PC-9 (cell line): ENCODE data around the gene APOC3. TPM values are rescaled to one million over a fixed set of nuclear protein-coding genes. Genes with fewer than 3 reads are reported as not detected.

ENCODE experiments used
- Bru-seq: library from RNA; stranded (reverse); fragments of 400-500 nt; gene quantifications from one replicate; lab custom pipeline; 2021; lab: Mats Ljungman, UMichigan
- BruChase-seq, 2 experiments: library from RNA; stranded (reverse); fragments of 400-500 nt; gene quantifications; one replicate each; lab custom pipeline; 2021; lab: Mats Ljungman, UMichigan
- BruUV-seq: library from RNA; stranded (reverse); fragments of 400-500 nt; replicated peaks from 2 replicates; lab custom pipeline; 2021; lab: Mats Ljungman, UMichigan
- CTCF ChIA-PET: fragments of 300-600 bp; sonication (Branson Sonifier 250); formaldehyde crosslinking; loops from one replicate; lab custom pipeline; 2022; ENCODE audit warnings: antibody characterized with exemption; lab: Charles Lee
- POLR2A ChIA-PET: fragments of 300-600 bp; sonication (Branson Sonifier 250); formaldehyde crosslinking; loops from one replicate; lab custom pipeline; 2022; ENCODE audit warnings: antibody characterized with exemption; ENCODE audit not compliant: unreplicated experiment; lab: Charles Lee
- DNase-seq, 2 experiments: peaks; one replicate each; pipeline versions ENCODE4 v3.0.0 to v3.0.0-alpha.2; 2015 to 2022; ENCODE audit warnings: mixed read lengths in 1 of 2
- H2AFZ ChIP-seq: fragments of 200-600 bp; sonication (generic); 2 replicates; pipeline ENCODE4 v1.8.1; 2017; ENCODE audit warnings: antibody characterized with exemption
- H3F3A ChIP-seq: fragments of 200-600 bp; sonication (generic); 2 replicates; pipeline ENCODE4 v1.8.1; 2017; ENCODE audit warnings: antibody characterized with exemption, mild to moderate bottlenecking, low read depth; ENCODE audit not compliant: insufficient read depth
- H3K27ac ChIP-seq: fragments of 200-600 bp; sonication (generic); 2 replicates; pipeline ENCODE4 v1.6.1; 2016; ENCODE audit warnings: mixed run types
- H3K27me3 ChIP-seq: fragments of 200-600 bp; sonication (generic); 2 replicates; pipeline ENCODE4 v1.6.1; 2016; ENCODE audit warnings: low read depth, mixed run types; ENCODE audit not compliant: insufficient read depth
- H3K36me3 ChIP-seq: fragments of 200-600 bp; sonication (generic); 2 replicates; pipeline ENCODE4 v1.6.1; 2016; ENCODE audit warnings: low read depth, mixed run types
- H3K4me1 ChIP-seq: fragments of 200-600 bp; sonication (generic); replicated peaks from 2 replicates; pipeline ENCODE4 v1.6.1; 2016; ENCODE audit warnings: mixed run types; ENCODE audit not compliant: insufficient read depth
- H3K4me2 ChIP-seq: fragments of 200-600 bp; sonication (generic); 2 replicates; pipeline ENCODE4 v1.6.1; 2017; ENCODE audit warnings: mixed run types
- H3K4me3 ChIP-seq: fragments of 200-600 bp; sonication (generic); 2 replicates; pipeline ENCODE4 v1.6.1; 2016; ENCODE audit warnings: mixed run types
- H3K79me2 ChIP-seq: fragments of 200-600 bp; sonication (generic); 2 replicates; pipeline ENCODE4 v1.6.1; 2017; ENCODE audit warnings: low read depth, mixed run types
- H3K9me2 ChIP-seq: fragments of 200-600 bp; sonication (generic); 2 replicates; pipeline ENCODE4 v1.8.1; 2017; ENCODE audit warnings: mild to moderate bottlenecking; ENCODE audit not compliant: insufficient read depth
- H3K9me3 ChIP-seq: fragments of 200-600 bp; sonication (generic); 2 replicates; pipeline ENCODE4 v1.8.1; 2016; ENCODE audit warnings: low read depth; ENCODE audit not compliant: insufficient read depth
- H4K20me1 ChIP-seq: fragments of 200-600 bp; sonication (generic); 2 replicates; pipeline ENCODE4 v1.8.1; 2017; ENCODE audit not compliant: insufficient read depth
- CTCF ChIP-seq: fragments of 200-600 bp; sonication (generic); conservative IDR thresholded peaks from 2 replicates; pipeline ENCODE4 v1.6.1; 2017; ENCODE audit warnings: mixed run types, antibody characterized with exemption, mild to moderate bottlenecking, moderate library complexity
- EZH2 ChIP-seq: fragments of 200-600 bp; sonication (generic); IDR thresholded peaks from 2 replicates; pipeline ENCODE4 v1.8.0; 2017; ENCODE audit warnings: antibody characterized with exemption, low read depth
- intact Hi-C: fragments of 100-400 bp; cut with micrococcal nuclease; formaldehyde crosslinking; loops from one replicate; pipeline ENCODE4 v1.10.0; 2022; ENCODE audit not compliant: unreplicated experiment
- long read RNA-seq: library from polyadenylated mRNA; stranded (forward); transcript quantifications from one replicate; pipeline ENCODE4 v2.0.0, GENCODE V29; 2022
- total RNA-seq: library from RNA; stranded (reverse); gene quantifications from 2 replicates; pipeline ENCODE4 v1.2.3, GENCODE V29; 2021

APOC3 gene
- total RNA-seq, result not detected in 2 replicates
- not detected for Bru-seq, nascent RNA
- BruChase-seq, experiment 1, labeled RNA remaining after a 2-hour chase, result not detected
- not detected for BruChase-seq, experiment 2, labeled RNA remaining after a 6-hour chase
- long read RNA-seq, result 0 reads

GRCh38 chr11:116829525-116830183 is at the start of gene APOC3:
Gene APOC3, plus strand, starts transcription at chr11:116829907. Its CDS starts 676 bp downstream, at chr11:116830583.
- Histone ChIP-seq H4K20me1 (no peaks in the 10 kb centered on the region), H3K27me3 (no peaks in the 10 kb centered on the region), H3K4me2 (no peak within 1 kb of the TSS), H3K27ac (no peak within 1 kb of the TSS), H3K36me3 (no peaks in the 10 kb centered on the region), H3K4me1 (peaks cover 8% of the 10 kb centered on the region; the same call in 1 of the 2 replicates), H3F3A (no peaks in the 10 kb centered on the region), H3K9me3 (no peaks in the 10 kb centered on the region), H3K9me2 (no peaks in the 10 kb centered on the region), H3K79me2 (no peaks in the 10 kb centered on the region), H2AFZ (no peak within 1 kb of the TSS), H3K4me3 (no peak within 1 kb of the TSS)
- no peak for DNase-seq
- no peak for TF ChIP-seq CTCF
- TF ChIP-seq EZH2, result no peak
- BruUV-seq, result no TSS peak
- ChIA-PET CTCF (no interaction called here), POLR2A (interaction anchor here (0.6 kb wide), 2 partner anchors 8 to 638 kb away, joined by 6 to 7 read pairs; partner anchors contain the start of gene APOA1)
- intact Hi-C loops, result no loop called here

DNA sequence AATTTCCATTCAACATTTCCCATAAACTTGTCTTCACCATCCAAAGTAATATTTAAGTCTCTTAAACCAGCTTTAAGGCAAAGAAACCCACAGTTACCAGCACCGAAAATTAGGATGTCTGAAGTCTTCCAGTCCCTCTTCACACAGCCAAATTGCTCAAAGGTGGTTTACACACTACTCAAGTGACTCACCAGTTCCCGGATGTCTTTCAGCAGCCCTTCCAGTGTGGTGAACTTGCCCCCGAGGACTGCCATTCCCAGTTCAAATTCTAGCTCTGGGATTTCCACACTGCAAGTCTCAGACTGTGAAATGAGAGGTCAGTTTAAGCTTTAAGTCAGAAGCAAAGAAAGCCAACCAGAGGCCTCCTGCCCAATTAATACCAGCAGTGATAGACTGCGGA is 47.0 kb upstream of the APOC3 start:
- Histone ChIP-seq H3K4me2 (no peak overlapping the region), H3F3A (peaks cover 3% of the 10 kb centered on the region; the same call in 1 of the 2 replicates), H3K27me3 (no peaks in the 10 kb centered on the region), H3K9me2 (no peaks in the 10 kb centered on the region), H3K9me3 (no peaks in the 10 kb centered on the region), H3K4me3 (no peak overlapping the region), H3K27ac (no peak overlapping the region), H3K4me1 (peaks cover 8% of the 10 kb centered on the region), H4K20me1 (no peaks in the 10 kb centered on the region), H3K36me3 (peaks cover 67% of the 10 kb centered on the region), H2AFZ (no peak overlapping the region), H3K79me2 (peaks cover 20% of the 10 kb centered on the region)
- no peak for DNase-seq
- no peak for TF ChIP-seq CTCF
- intact Hi-C loops, result no loop called here
- ChIA-PET POLR2A (no interaction called here), CTCF (interaction anchor here (0.5 kb wide), 1 partner anchor 44 kb away, joined by 9 read pairs; no protein-coding TSS in a partner anchor)
- BruUV-seq, result no TSS peak

- TF ChIP-seq EZH2, result no peak
- no peak for TF ChIP-seq CTCF
- Histone ChIP-seq H3K9me3 (no peaks in the 10 kb centered on the region), H3K27ac (no peak overlapping the region), H3K4me3 (no peak overlapping the region; the same call in 1 of the 2 replicates), H3K4me2 (peak overlapping the region; percentile 91), H3K27me3 (no peaks in the 10 kb centered on the region), H3K36me3 (peaks cover 45% of the 10 kb centered on the region), H3K79me2 (peaks cover 21% of the 10 kb centered on the region), H3K4me1 (peaks cover 12% of the 10 kb centered on the region), H2AFZ (no peak overlapping the region), H3K9me2 (no peaks in the 10 kb centered on the region), H4K20me1 (no peaks in the 10 kb centered on the region), H3F3A (no peaks in the 10 kb centered on the region)
- ChIA-PET POLR2A (no interaction called here), CTCF (interaction anchor here (0.6 kb wide), 2 partner anchors 48 to 320 kb away, joined by 4 to 8 read pairs; no protein-coding TSS in a partner anchor)
- intact Hi-C loops, result loop anchor here (5.0 kb wide), 2 partner anchors 51 to 446 kb away; partner anchors contain the start of genes APOA1, PCSK7 and RNF214
- BruUV-seq, result no TSS peak
- DNase-seq, result no peak
Measured at GRCh38 chr11:116786326-116786725, 43.4 kb upstream of the APOC3 start.
